ENCODE results near the gene NEDD4L.

- TF ChIP-seq ZNF266 (tag by site-specific recombination; IDR thresholded peaks at IDR 0.05; ENCODE audit: low read depth) (no peak), ZNF324 (tag by site-specific recombination; IDR thresholded peaks at IDR 0.05) (no peak), MYNN (tag by site-specific recombination; IDR thresholded peaks at IDR 0.05; ENCODE audit: borderline replicate concordance) (no peak), ZNF518A (tag by site-specific recombination; conservative IDR thresholded peaks at IDR 0.05; ENCODE audit: low read depth) (no peak), ZBTB10 (tag by site-specific recombination; IDR thresholded peaks at IDR 0.05) (no peak), CTCF (tag by site-specific recombination; IDR thresholded peaks at IDR 0.05) (no peak), ZNF530 (tag by site-specific recombination; IDR thresholded peaks at IDR 0.05; ENCODE audit: low read depth) (no peak)
Observed at GRCh38 chr18:58231930-58232329, 187.9 kb downstream of the NEDD4L start.
